ENCODE data around the gene CDH4.

CDH4 gene

GRCh38 chr20:61948586-61949362, 696.7 kb downstream of the CDH4 start:
- no peak for DNase-seq (ENCODE audit: low spot score)

- DNase-seq (ENCODE audit: low spot score) = no peak
These were observed 697.3 kb downstream of the CDH4 start for GRCh38 chr20:61949363-61949713.

GRCh38 chr20:61949714-61950640, 697.9 kb downstream of the CDH4 start:
- DNase-seq (ENCODE audit: low spot score) = no peak

GRCh38 chr20:61950641-61951071, 698.6 kb downstream of the CDH4 start:
- no peak for DNase-seq (ENCODE audit: low spot score)

GRCh38 chr20:61951695-61952533, 699.9 kb downstream of the CDH4 start:
- DNase-seq (ENCODE audit: low spot score) = no peak

GRCh38 chr20:61953037-61954021, 701.3 kb downstream of the CDH4 start:
- no peak for DNase-seq (ENCODE audit: low spot score)

GRCh38 chr20:61954276-61955021, 702.4 kb downstream of the CDH4 start:
- DNase-seq (ENCODE audit: low spot score) = no peak

GRCh38 chr20:61955668-61956395, 703.8 kb downstream of the CDH4 start:
- DNase-seq (ENCODE audit: low spot score) = no peak

- no peak for DNase-seq (ENCODE audit: low spot score)
These were observed 704.6 kb downstream of the CDH4 start for GRCh38 chr20:61956396-61957342.

- DNase-seq (ENCODE audit: low spot score) = no peak
These were observed 706.1 kb downstream of the CDH4 start for GRCh38 chr20:61957961-61958715.

GRCh38 chr20:61958773-61959700, 707.0 kb downstream of the CDH4 start:
- DNase-seq (ENCODE audit: low spot score) = no peak

- no peak for DNase-seq (ENCODE audit: low spot score)
These were observed 708.8 kb downstream of the CDH4 start for GRCh38 chr20:61960836-61961235.

GRCh38 chr20:61963149-61963548, 711.1 kb downstream of the CDH4 start:
- no peak for DNase-seq (ENCODE audit: low spot score)

GRCh38 chr20:61963885-61964674, 712.0 kb downstream of the CDH4 start:
- no peak for DNase-seq (ENCODE audit: low spot score)
